ENCODE measurements around the gene AZU1.
"Not testable (repeated sequence)": the region's sequence is repeated elsewhere in the genome, so short reads cannot be mapped to it uniquely, and the experiment has no call there.

The AZU1 gene

DNA sequence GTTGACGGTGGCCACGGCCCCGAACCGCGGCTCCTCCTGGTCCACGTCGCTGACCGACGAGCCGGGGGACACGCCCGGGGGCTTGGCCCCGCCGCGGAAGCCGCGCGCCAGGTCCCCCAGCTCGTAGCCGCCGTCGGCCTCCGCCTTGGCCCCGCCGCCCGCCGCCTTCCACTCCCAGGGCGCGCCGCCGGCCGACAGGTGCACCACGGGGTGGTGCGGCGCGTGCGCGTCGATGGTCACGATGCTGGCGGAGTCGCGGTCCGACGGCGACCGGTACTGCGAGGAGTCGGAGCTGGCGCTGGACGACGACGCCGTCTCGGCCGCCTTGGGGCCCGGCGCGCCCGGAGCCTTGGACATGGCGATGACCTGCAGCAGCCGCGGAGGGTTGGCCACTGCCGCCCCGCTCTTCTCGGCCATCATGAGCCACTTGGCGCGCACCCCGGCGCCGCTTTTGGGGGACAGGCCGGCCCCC is 14.9 kb upstream of the AZU1 start:
- H3K27ac ChIP-seq, result no peak overlapping the region
- TF ChIP-seq ZFX (IDR thresholded peaks at IDR 0.05), result no peak
- TF ChIP-seq, protein P1, sequence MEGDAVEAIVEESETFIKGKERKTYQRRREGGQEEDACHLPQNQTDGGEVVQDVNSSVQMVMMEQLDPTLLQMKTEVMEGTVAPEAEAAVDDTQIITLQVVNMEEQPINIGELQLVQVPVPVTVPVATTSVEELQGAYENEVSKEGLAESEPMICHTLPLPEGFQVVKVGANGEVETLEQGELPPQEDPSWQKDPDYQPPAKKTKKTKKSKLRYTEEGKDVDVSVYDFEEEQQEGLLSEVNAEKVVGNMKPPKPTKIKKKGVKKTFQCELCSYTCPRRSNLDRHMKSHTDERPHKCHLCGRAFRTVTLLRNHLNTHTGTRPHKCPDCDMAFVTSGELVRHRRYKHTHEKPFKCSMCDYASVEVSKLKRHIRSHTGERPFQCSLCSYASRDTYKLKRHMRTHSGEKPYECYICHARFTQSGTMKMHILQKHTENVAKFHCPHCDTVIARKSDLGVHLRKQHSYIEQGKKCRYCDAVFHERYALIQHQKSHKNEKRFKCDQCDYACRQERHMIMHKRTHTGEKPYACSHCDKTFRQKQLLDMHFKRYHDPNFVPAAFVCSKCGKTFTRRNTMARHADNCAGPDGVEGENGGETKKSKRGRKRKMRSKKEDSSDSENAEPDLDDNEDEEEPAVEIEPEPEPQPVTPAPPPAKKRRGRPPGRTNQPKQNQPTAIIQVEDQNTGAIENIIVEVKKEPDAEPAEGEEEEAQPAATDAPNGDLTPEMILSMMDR (conservative IDR thresholded peaks at IDR 0.05), result no peak

DNA sequence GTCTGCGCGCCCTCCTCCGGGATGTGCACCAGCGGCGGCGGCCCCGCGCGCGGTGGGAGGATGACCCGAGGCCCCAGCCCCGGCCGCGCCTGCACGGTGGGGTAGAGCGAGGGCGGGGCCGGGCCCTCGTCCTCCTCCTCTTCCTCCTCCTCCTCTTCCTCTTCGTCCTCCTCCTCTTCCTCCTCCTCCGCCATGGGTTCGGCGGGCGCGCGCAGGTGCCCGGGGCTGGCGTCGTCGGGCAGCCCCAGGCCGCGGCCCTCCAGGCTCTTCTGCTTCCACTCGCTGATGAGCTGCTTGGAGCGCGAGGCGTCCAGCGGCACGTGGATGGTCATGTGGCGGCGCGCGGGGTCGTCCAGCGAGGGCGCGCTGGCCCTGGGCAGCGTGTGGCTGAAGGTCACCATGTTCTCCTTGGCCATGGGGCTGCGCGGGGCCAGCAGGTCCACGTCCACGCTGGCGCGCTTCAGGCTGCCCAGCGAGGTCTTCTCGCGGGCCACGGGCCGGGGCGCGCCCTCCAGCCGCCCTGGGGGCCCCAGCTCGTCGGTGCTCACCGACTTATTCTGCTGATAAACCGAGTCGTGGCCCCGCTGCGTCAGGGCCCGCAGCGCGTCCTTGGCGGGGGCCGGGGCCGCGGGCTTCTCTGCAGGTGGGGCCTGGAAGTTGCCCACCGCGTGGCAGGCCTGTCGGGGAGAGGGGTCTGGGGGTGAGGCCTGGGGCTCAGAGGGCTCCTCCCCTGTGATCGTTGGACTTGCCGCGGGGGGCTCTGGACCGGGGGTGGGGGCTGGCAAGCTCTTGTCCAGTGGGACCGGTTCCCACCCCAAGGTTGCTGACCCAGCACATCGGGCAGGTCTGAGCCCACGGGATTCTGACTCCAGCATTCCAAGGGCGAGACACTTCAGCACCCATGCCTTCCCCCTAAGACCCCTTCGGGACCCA is 14.2 kb upstream of the AZU1 start:
- no peak for TF ChIP-seq ZFX (IDR thresholded peaks at IDR 0.05)
- TF ChIP-seq, protein P1 (conservative IDR thresholded peaks at IDR 0.05), result no peak

DNA sequence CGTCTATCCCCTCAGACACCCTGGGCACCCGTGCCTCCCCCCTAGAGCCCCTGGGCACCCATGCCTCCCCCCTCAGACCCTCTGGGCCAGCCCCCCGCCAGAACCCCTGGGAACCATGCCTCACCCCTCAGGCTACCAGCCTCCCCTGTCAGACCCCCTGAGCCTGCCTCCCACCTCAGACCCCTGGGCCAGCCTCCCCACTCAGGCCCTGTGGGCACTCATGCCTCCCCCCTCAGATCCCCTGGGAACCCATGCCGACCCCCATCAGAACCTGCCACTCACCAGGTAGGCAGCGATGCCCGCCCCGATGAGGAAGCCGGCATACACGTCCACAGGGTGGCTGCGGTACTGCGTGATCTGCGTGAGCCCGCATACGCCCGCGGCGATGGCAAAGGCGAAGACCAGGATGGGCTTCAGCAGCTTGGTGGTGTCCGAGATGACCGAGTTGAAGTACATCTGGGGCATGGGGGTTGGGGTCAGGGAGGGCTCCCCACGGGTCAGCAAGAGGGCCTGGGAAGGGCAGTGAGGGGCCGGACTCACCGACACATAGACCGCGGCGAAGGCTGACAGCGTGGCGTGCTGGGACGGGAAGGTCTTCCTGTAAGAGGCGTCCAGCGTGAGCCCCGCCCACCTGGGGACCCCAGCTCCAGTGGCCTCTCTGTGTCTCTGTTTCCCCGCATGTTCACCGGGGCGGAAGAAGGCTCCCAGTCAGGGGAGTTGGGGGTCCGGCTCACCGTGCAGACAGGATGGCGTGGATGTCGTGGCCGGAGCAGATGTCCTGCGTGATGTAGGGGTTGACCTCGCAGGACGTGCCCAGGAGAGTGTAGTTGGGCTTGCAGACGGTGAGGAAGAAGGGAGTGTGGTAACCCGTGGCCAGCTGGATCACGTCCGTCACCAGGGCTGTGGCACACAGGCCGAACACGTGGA is 13.2 kb upstream of the AZU1 start:
- TF ChIP-seq, protein P1 (conservative IDR thresholded peaks at IDR 0.05), result no peak
- no peak for TF ChIP-seq ZFX (IDR thresholded peaks at IDR 0.05)
- H3K27ac ChIP-seq, result no peak overlapping the region

More for the DNA sequence above, 14.2 kb upstream of the AZU1 start:
- no peak overlapping the region for H3K27ac ChIP-seq

DNA sequence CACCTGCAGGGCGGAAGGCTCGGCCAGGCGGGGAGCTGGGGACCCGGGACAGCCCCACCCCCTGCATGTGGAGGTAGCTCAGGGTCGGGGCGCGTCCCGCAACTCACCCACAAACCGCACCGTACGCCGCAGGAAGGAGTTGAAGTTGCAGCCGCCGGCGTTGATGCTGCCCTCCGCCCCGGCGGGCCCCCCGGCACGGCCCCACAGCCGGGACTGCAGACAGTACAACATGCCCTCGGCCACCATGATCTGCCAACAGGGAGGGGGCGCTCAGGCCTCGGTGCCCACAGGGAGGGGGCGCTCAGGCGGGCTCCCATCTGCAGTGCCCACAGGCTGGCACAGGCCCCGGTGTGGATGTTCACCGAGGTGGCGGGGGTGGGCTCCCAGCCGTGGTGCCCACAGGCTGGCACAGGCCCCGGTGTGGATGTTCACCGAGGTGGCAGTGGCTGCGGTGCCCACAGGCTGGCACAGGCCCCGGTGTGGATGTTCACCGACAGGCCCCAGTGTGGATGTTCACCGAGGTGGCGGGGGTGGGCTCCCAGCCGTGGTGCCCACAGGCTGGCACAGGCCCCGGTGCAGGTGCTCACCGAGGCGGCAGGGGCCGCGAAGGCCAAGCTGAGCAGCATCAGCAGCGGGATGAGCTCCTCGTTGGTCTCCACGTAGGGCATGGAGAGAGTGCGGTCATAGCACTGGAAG is 12.4 kb upstream of the AZU1 start:
- no peak for TF ChIP-seq ZFX (IDR thresholded peaks at IDR 0.05)
- TF ChIP-seq, protein P1 (conservative IDR thresholded peaks at IDR 0.05), result no peak
- H3K27ac ChIP-seq, result no peak overlapping the region

DNA sequence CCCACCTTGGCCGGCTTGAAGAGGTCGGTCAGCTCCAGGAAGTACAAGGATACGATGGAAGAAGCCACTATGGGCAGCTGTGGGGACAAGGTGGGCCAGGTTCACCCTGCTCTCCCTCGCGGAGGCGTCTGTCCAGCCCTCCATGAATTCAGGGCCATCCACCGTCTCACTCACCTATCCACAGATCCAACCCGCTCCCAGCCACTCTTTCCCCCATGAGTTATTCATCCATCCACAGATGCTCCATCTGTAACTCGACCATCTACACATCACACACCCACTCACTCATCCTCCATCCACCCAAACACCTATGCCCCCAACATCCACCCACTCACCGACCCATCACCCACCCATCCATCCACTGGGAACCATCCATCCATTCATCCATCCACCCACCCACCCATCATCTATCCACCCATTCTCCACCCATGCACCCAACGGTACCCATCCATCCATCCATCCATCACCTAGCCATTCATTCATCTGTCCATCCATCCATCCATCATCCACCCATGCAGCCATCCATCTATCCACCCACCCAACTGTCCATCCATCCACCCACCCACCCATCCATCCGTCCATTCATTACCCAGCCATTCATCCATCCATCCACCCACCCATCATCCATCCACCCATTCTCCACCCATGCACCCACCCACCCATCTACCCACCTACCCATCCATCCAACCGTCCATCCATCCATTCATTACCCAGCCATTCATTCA is 11.7 kb upstream of the AZU1 start:
- TF ChIP-seq, protein P1 (conservative IDR thresholded peaks at IDR 0.05), result no peak
- TF ChIP-seq ZFX (IDR thresholded peaks at IDR 0.05), result no peak
- no peak overlapping the region for H3K27ac ChIP-seq

DNA sequence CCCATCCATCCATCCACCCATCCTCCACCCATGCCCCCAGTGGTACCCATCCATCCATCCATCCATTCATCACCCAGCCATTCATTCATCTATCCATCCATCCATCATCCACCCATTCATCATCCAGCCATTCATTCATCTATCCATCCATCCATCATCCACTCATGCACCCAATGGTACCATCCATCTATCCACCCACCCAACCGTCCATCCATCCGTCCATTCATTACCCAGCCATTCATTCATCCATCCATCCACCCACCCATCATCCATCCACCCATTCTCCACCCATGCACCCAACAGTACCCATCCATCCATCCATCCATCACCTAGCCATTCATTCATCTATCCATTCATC is 11.2 kb upstream of the AZU1 start:
- no peak for TF ChIP-seq ZFX (IDR thresholded peaks at IDR 0.05)
- TF ChIP-seq, protein P1 (conservative IDR thresholded peaks at IDR 0.05), result no peak
- H3K27ac ChIP-seq, result no peak overlapping the region

DNA sequence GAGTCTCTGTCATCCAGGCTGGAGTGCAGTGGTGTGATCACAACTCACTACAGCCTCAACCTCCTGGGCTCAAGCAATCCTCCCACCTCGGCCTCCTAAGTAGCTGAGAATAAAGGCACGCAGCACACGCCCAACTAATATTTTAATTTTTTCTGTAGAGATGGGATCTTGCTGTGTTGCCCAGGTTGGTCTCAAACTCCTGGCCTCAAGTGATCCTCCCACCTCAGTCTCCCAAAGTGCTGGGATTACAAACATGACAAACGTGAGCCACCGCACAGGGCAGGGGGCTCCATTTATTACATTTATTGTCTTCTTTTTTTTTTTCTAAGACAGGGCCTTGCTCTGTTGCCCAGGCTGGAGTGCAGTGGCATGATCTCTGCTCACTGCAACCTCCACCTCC is 7.4 kb upstream of the AZU1 start:
- not testable (repeated sequence) for H3K27ac ChIP-seq
